ENCODE data around the gene DMRTC2. TPM values are rescaled to one million over a fixed set of nuclear protein-coding genes. Genes with fewer than 3 reads are reported as not detected.

DMRTC2 gene
- total RNA-seq, 3 donors from 2014 or later: not detected

DNA sequence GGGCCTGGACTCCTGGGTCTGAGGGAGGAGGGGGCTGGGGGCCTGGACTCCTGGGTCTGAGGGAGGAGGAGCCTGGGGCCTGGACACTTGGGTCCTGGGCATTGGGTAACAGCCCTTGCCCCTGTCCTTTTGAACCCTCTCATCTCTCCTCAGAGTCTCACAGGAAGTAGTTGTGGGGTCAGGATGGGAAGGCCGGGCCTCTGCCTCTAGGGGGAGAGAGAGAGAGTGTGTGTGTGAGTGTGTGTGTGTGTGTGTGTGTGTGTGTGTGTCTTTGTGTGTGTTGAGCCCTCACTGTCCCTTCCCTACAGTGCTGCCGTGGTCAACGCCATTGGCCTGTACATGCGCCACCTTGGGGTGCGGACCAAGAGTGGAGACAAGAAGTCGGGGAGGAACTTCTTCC, 49.1 kb downstream of the DMRTC2 start:
- no peak for DNase-seq (ENCODE audit: low spot score in 2 of 2)
- H3K27ac ChIP-seq: no peak overlapping the region
- no peaks in the 10 kb centered on the region for H3K27me3 ChIP-seq
- intact Hi-C loops (cut with DNase I; ENCODE audit: low total_unique reads): no loop called here
- no peaks in the 10 kb centered on the region for H3K9me3 ChIP-seq
- no peaks in the 10 kb centered on the region for H3K4me1 ChIP-seq
- no peaks in the 10 kb centered on the region for H3K36me3 ChIP-seq
- TF ChIP-seq, protein P1, sequence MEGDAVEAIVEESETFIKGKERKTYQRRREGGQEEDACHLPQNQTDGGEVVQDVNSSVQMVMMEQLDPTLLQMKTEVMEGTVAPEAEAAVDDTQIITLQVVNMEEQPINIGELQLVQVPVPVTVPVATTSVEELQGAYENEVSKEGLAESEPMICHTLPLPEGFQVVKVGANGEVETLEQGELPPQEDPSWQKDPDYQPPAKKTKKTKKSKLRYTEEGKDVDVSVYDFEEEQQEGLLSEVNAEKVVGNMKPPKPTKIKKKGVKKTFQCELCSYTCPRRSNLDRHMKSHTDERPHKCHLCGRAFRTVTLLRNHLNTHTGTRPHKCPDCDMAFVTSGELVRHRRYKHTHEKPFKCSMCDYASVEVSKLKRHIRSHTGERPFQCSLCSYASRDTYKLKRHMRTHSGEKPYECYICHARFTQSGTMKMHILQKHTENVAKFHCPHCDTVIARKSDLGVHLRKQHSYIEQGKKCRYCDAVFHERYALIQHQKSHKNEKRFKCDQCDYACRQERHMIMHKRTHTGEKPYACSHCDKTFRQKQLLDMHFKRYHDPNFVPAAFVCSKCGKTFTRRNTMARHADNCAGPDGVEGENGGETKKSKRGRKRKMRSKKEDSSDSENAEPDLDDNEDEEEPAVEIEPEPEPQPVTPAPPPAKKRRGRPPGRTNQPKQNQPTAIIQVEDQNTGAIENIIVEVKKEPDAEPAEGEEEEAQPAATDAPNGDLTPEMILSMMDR (IDR thresholded peaks at IDR 0.05): no peak
- TF ChIP-seq POLR2AphosphoS5 (IDR thresholded peaks at IDR 0.05) (no peak), POLR2A (IDR thresholded peaks at IDR 0.05) (no peak)
- no peak overlapping the region for H3K4me3 ChIP-seq

DNA sequence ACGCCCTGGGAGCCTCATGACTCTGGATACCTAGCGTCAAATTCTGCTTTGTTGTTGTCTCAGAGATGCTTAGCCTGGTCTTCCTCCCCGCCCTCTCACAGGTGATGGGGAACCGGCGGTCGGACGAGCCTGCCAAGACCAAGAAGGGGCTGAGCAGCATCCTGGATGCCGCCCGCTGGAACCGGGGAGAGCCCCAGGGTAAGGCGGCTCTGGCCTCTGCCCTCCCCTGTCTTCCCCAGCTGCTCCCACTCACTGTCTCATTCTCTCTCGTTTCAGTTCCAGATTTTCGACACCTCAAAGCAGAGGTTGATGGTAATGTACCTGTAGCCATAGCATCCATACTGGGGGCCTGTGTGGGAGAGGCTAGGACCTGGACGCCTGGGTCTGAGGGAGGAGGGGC, 49.5 kb downstream of the DMRTC2 start:
- no peak for TF ChIP-seq POLR2A (IDR thresholded peaks at IDR 0.05)
- TF ChIP-seq, protein P1 (IDR thresholded peaks at IDR 0.05): no peak
- TF ChIP-seq POLR2AphosphoS5 (IDR thresholded peaks at IDR 0.05): no peak
- Histone ChIP-seq H3K27ac (no peak overlapping the region), H3K4me1 (no peaks in the 10 kb centered on the region), H3K27me3 (no peaks in the 10 kb centered on the region), H3K9me3 (no peaks in the 10 kb centered on the region), H3K4me3 (no peak overlapping the region), H3K36me3 (no peaks in the 10 kb centered on the region)
- DNase-seq (ENCODE audit: low spot score in 2 of 2): no peak
- intact Hi-C loops (cut with DNase I; ENCODE audit: low total_unique reads): no loop called here

DNA sequence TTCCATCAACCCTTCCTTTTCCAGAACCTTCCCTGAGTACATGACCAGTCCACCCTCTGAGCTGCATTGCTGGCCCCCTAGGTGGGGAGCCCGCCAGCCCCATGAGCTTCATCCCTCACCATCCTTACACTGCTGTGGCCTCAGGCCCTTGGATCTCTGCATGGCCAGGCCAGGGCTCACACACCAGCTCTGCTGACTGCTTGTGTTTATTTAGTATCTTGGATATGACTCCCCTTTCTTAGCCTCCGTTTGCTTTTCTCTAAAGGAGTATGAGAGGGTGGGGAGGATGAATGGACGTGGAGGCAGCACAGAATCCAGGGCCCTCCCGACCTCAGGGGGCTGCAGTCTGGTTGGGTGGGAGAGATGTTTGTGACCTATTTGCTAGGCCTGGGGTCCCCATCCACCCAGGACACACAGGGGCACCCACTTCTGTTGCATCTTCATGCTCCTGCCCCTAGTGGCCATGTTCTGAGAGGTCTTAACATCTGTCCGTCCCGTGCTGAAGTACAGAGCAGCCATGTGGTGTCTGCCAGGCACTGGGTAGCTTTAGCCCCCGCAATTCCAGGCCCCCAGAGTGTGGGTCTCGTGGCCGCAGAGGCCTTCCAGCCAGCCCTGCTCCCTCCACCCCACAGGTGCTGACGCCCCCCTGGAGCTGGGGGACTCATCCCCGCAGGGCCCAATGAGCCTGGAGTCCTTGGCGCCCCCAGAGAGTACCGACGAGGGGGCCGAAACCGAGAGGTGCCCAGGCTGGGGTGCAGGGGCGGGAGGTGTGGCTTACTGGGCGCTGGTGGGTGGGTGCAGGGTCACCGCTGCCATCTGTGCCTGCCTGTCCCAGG, 51.1 kb downstream of the DMRTC2 start:
- Histone ChIP-seq H3K4me1 (no peaks in the 10 kb centered on the region), H3K36me3 (no peaks in the 10 kb centered on the region), H3K27ac (no peak overlapping the region), H3K9me3 (no peaks in the 10 kb centered on the region), H3K4me3 (no peak overlapping the region), H3K27me3 (no peaks in the 10 kb centered on the region)
- intact Hi-C loops (cut with DNase I; ENCODE audit: low total_unique reads): no loop called here
- TF ChIP-seq, protein P1 (IDR thresholded peaks at IDR 0.05): no peak
- TF ChIP-seq POLR2A (IDR thresholded peaks at IDR 0.05): no peak
- DNase-seq (ENCODE audit: low spot score in 2 of 2): no peak

DNA sequence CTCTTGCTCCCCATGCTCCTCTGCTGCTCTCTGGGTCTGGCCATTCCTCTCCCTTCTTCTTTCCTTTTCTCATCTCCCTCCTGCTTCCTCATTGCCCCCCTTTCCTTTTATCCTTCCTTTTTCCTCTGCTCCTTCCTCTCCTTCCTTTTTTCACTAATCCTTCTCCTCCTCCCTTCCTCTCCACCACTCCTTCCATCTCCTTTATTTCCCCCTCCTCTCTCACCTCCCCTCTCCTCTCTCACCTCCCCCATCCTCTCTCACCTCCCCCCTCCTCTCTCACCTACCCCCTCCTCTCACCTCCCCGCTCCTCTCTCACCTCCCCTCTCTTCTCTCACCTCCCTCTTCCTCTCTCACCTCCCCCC, 51.7 kb downstream of the DMRTC2 start:
- no peak overlapping the region for H3K27ac ChIP-seq
- TF ChIP-seq POLR2A (IDR thresholded peaks at IDR 0.05) (no peak), POLR2AphosphoS5 (IDR thresholded peaks at IDR 0.05) (no peak)
- TF ChIP-seq, protein P1 (IDR thresholded peaks at IDR 0.05): no peak
- no peak overlapping the region for H3K4me3 ChIP-seq
- H3K4me1 ChIP-seq: no peaks in the 10 kb centered on the region
- H3K9me3 ChIP-seq: no peaks in the 10 kb centered on the region
- peaks cover 2% of the 10 kb centered on the region for H3K36me3 ChIP-seq
- no peak for DNase-seq (ENCODE audit: low spot score in 2 of 2)
- intact Hi-C loops (cut with DNase I; ENCODE audit: low total_unique reads): no loop called here
- H3K27me3 ChIP-seq: no peaks in the 10 kb centered on the region

DNA sequence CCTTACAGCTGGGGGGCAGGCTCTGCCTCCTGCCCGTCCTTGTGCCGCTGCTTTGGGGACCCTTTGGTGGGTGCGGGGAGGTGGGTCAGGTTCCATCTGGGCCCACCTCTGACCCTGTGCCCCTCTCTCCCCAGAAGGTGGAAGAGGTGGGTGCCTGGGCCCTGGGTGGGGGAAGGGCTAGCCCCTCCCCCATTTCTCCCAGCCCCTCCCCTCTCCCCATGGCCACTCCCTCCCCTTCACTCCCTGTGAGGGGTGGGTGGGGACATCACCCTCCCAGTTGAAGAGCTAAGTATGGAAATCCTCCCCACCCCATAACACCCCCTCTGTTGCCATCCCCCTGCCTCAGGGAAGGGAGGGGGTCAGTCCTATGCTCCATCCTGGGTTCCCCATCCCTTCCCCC, 52.3 kb downstream of the DMRTC2 start:
- H3K27me3 ChIP-seq: no peaks in the 10 kb centered on the region
- H3K4me3 ChIP-seq: no peak overlapping the region
- no peak overlapping the region for H3K27ac ChIP-seq
- peaks cover 6% of the 10 kb centered on the region for H3K36me3 ChIP-seq
- no peak for TF ChIP-seq POLR2A (IDR thresholded peaks at IDR 0.05)
- no peak for TF ChIP-seq POLR2AphosphoS5 (IDR thresholded peaks at IDR 0.05)
- intact Hi-C loops (cut with DNase I; ENCODE audit: low total_unique reads): no loop called here
- H3K4me1 ChIP-seq: no peaks in the 10 kb centered on the region
- H3K9me3 ChIP-seq: no peaks in the 10 kb centered on the region
- DNase-seq (ENCODE audit: low spot score in 2 of 2): no peak
